Measurements from ENCODE around the gene HS1BP3. TPM values are rescaled to one million over a fixed set of nuclear protein-coding genes. Genes with fewer than 3 reads are reported as not detected.

The HS1BP3 gene
- total and polyA plus RNA-seq, 9 of the 15 experiments (the other 6 are each of a cell fraction or from before 2014, with no cell fraction given), result 0.41 to 8.3 (median 5.9) TPM

GRCh38 chr2:20609995-20610357 lies 40.9 kb downstream of the HS1BP3 start:
- H3K27me3 ChIP-seq (ENCODE audit: control insufficient read depth in 2 of 2, insufficient read depth in 2 of 2, low read length in 2 of 2), result no peaks in the 10 kb centered on the region
- POLR2A ChIA-PET, result no interaction called here
- intact Hi-C loops (cut with micrococcal nuclease) (no loop called here), in situ Hi-C loops (cut with MboI) (no loop called here)
- CTCF ChIA-PET (ENCODE audit: low intra/inter-chr PET ratio), result interaction anchor here (0.5 kb wide), 1 partner anchor 211 kb away, joined by 3 read pairs; no protein-coding TSS in a partner anchor
- 39% methylated on average over 4 of the region's 4 CpGs for WGBS (ENCODE audit: insufficient coverage, low coverage, missing lambda C conversion rate)
- H4K20me1 ChIP-seq (replicated peaks; ENCODE audit: control insufficient read depth, insufficient read depth, low read length), result no peaks in the 10 kb centered on the region
- 0 out of 2 replicates have a peak overlapping the region, but pooled peaks have one; percentile 12 for H2AFZ ChIP-seq (ENCODE audit: low read depth, low read length)
- no peak overlapping the region for H3K9ac ChIP-seq (ENCODE audit: insufficient read depth in 1 of 2, low read depth in 2 of 2, low read length in 2 of 2)
- no peak overlapping the region for H3K4me2 ChIP-seq (ENCODE audit: insufficient read depth, low read length)
- no peaks in the 10 kb centered on the region for H3K79me2 ChIP-seq (ENCODE audit: control insufficient read depth, insufficient read depth, low read length)
- H3K4me3 ChIP-seq, result no peak overlapping the region
- no peaks in the 10 kb centered on the region for H3K36me3 ChIP-seq (ENCODE audit: control insufficient read depth, insufficient read depth, low read length)
- peaks cover 7 to 23% of the 10 kb centered on the region in 2 experiments; a peak in 3 of 5 replicates for H3K4me1 ChIP-seq (replicated peaks in 1 of 2; ENCODE audit: control insufficient read depth in 2 of 2, insufficient read depth in 2 of 2, low read length in 2 of 2)
- BruUV-seq (replicated peaks), result no TSS peak
- DNase-seq (ENCODE audit: extremely low read depth in 1 of 4, low spot score in 3 of 4), result no peak
- no peak overlapping the region for H3K27ac ChIP-seq (ENCODE audit: extremely low read depth, low read depth, low read length)
- no peak for FAIRE-seq
- H3K9me1 ChIP-seq (ENCODE audit: control insufficient read depth, insufficient read depth, low read length), result no peaks in the 10 kb centered on the region
- no peaks in the 10 kb centered on the region for H3K9me3 ChIP-seq (replicated peaks; ENCODE audit: control insufficient read depth, insufficient read depth, low read depth, low read length)
- ATAC-seq, result no peak
- TF ChIP-seq CTCF (IDR thresholded peaks at IDR 0.05 in 2 of 3, conservative IDR thresholded peaks at IDR 0.05 in 1 of 3; ENCODE audit: insufficient read depth in 2 of 3, low read depth in 1 of 3, low read length in 3 of 3) (no peak), C11orf30 (IDR thresholded peaks at IDR 0.05; ENCODE audit: low read depth) (no peak), TAF9B (IDR thresholded peaks at IDR 0.05; ENCODE audit: partially characterized antibody) (no peak), ETS1 (conservative IDR thresholded peaks at IDR 0.05; ENCODE audit: control insufficient read depth, low read depth, low read length) (no peak), ZNF561 (CRISPR knock-in tag; conservative IDR thresholded peaks at IDR 0.05) (no peak), MCM7 (IDR thresholded peaks at IDR 0.05) (no peak), EP300 (IDR thresholded peaks at IDR 0.05; ENCODE audit: low read length) (no peak), ARID3A (IDR thresholded peaks at IDR 0.05; ENCODE audit: borderline replicate concordance, low read depth, low read length) (no peak), ETV1 (tag; conservative IDR thresholded peaks at IDR 0.05; ENCODE audit: low read depth) (no peak)
- TF ChIP-seq, protein P1, sequence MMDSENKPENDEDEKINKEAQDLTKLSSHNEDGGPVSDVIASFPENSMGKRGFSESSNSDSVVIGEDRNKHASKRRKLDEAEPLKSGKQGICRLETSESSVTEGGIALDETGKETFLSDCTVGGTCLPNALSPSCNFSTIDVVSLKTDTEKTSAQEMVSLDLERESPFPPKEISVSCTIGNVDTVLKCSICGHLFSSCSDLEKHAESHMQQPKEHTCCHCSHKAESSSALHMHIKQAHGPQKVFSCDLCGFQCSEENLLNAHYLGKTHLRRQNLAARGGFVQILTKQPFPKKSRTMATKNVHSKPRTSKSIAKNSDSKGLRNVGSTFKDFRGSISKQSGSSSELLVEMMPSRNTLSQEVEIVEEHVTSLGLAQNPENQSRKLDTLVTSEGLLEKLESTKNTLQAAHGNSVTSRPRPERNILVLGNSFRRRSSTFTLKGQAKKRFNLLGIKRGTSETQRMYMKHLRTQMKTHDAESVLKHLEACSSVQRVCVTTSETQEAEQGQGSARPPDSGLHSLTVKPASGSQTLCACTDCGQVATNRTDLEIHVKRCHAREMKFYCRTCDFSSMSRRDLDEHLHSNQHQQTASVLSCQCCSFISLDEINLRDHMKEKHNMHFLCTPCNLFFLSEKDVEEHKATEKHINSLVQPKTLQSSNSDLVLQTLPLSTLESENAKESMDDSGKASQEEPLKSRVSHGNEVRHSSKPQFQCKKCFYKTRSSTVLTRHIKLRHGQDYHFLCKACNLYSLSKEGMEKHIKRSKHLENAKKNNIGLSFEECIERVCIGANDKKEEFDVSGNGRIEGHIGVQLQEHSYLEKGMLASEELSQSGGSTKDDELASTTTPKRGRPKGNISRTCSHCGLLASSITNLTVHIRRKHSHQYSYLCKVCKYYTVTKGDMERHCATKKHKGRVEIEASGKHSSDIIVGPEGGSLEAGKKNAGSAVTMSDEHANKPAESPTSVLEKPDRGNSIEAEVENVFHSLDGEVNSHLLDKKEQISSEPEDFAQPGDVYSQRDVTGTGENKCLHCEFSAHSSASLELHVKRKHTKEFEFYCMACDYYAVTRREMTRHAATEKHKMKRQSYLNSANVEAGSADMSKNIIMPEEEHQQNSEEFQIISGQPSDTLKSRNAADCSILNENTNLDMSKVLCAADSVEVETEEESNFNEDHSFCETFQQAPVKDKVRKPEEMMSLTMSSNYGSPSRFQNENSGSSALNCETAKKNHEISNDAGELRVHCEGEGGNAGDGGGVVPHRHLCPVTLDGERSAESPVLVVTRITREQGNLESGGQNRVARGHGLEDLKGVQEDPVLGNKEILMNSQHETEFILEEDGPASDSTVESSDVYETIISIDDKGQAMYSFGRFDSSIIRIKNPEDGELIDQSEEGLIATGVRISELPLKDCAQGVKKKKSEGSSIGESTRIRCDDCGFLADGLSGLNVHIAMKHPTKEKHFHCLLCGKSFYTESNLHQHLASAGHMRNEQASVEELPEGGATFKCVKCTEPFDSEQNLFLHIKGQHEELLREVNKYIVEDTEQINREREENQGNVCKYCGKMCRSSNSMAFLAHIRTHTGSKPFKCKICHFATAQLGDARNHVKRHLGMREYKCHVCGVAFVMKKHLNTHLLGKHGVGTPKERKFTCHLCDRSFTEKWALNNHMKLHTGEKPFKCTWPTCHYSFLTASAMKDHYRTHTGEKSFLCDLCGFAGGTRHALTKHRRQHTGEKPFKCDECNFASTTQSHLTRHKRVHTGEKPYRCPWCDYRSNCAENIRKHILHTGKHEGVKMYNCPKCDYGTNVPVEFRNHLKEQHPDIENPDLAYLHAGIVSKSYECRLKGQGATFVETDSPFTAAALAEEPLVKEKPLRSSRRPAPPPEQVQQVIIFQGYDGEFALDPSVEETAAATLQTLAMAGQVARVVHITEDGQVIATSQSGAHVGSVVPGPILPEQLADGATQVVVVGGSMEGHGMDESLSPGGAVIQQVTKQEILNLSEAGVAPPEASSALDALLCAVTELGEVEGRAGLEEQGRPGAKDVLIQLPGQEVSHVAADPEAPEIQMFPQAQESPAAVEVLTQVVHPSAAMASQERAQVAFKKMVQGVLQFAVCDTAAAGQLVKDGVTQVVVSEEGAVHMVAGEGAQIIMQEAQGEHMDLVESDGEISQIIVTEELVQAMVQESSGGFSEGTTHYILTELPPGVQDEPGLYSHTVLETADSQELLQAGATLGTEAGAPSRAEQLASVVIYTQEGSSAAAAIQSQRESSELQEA (IDR thresholded peaks at IDR 0.05; ENCODE audit: low read depth), result no peak
